Daoy (cell line): ENCODE measurements around the gene ALDH16A1. TPM values are rescaled to one million over a fixed set of nuclear protein-coding genes. Genes with fewer than 3 reads are reported as not detected.

Source experiments
- DNase-seq: peaks from one replicate; pipeline ENCODE4 v3.0.0-alpha.2; 2015; ENCODE audit warnings: low read depth
- total RNA-seq: library from RNA; depleted of rRNA; stranded (reverse); fragments of >200 nt; shearing (Covaris generic); gene quantifications from 2 replicates; pipeline ENCODE4 v1.2.3, GENCODE V29; 2014

Gene ALDH16A1
- total RNA-seq, 1 experiment from 2014 or later = 50.5 TPM

- DNase-seq = no peak
Observed at GRCh38 chr19:49488046-49488862, 35.2 kb downstream of the ALDH16A1 start.

GRCh38 chr19:49488863-49489537 is 36.0 kb downstream of the ALDH16A1 start:
- DNase-seq = no peak

GRCh38 chr19:49489601-49490167 is 36.7 kb downstream of the ALDH16A1 start:
- no peak for DNase-seq

GRCh38 chr19:49490287-49491029 is 37.4 kb downstream of the ALDH16A1 start:
- no peak for DNase-seq

- no peak for DNase-seq
Observed at GRCh38 chr19:49491030-49491803, 38.2 kb downstream of the ALDH16A1 start.

- no peak for DNase-seq
Observed at GRCh38 chr19:49491804-49492572, 39.0 kb downstream of the ALDH16A1 start.

GRCh38 chr19:49492573-49493405 is 39.8 kb downstream of the ALDH16A1 start:
- peak; percentile 43 for DNase-seq

GRCh38 chr19:49496574-49497008 is 43.6 kb downstream of the ALDH16A1 start:
- DNase-seq = no peak

- peak; percentile 74 for DNase-seq
Observed at GRCh38 chr19:49497047-49497788, 44.2 kb downstream of the ALDH16A1 start.

GRCh38 chr19:49497789-49498103 is 44.7 kb downstream of the ALDH16A1 start:
- DNase-seq = no peak

GRCh38 chr19:49498475-49498874 is 45.5 kb downstream of the ALDH16A1 start:
- DNase-seq = no peak

- DNase-seq = no peak
Observed at GRCh38 chr19:49499030-49499670, 46.1 kb downstream of the ALDH16A1 start.

- peak; percentile 74 for DNase-seq
Observed at GRCh38 chr19:49502866-49503581, 50.0 kb downstream of the ALDH16A1 start.

GRCh38 chr19:49503582-49503962 is 50.5 kb downstream of the ALDH16A1 start:
- no peak for DNase-seq

- DNase-seq = peak; percentile 70
Observed at GRCh38 chr19:49506575-49507105, 53.6 kb downstream of the ALDH16A1 start.

- no peak for DNase-seq
Observed at GRCh38 chr19:49507803-49508494, 54.9 kb downstream of the ALDH16A1 start.
